ENCODE data around the gene PAGE4.
A peak's percentile ranks its signal among the peaks of the same experiment; 100 is the strongest.

Gene PAGE4

GRCh38 chrX:49879656-49880277, 50.7 kb downstream of the PAGE4 start:
- no peak for TF ChIP-seq CTCF (IDR thresholded peaks at IDR 0.05; ENCODE audit: low read depth, low read length)
- peak overlapping the region; percentile 56 for H3K4me3 ChIP-seq (ENCODE audit: low read depth, low read length)

GRCh38 chrX:49880668-49881067, 51.6 kb downstream of the PAGE4 start:
- no peak overlapping the region for H3K4me3 ChIP-seq (ENCODE audit: low read depth, low read length)
- no peak for TF ChIP-seq CTCF (IDR thresholded peaks at IDR 0.05; ENCODE audit: low read depth, low read length)

All from WI38 (cell line).